Jurkat, Clone E6-1 (cell line): ENCODE data around the gene SNAP47.

ENCODE experiments used
- DNase-seq: peaks from one replicate; pipeline ENCODE4 v3.0.0-alpha.2; 2011; ENCODE audit warnings: low read depth, low spot score
- H3K4me3 ChIP-seq: 2 replicates; pipeline ENCODE4 v1.5.1; 2011; ENCODE audit warnings: mild to moderate bottlenecking, low read length, control low read depth, moderate library complexity

Gene SNAP47

DNA sequence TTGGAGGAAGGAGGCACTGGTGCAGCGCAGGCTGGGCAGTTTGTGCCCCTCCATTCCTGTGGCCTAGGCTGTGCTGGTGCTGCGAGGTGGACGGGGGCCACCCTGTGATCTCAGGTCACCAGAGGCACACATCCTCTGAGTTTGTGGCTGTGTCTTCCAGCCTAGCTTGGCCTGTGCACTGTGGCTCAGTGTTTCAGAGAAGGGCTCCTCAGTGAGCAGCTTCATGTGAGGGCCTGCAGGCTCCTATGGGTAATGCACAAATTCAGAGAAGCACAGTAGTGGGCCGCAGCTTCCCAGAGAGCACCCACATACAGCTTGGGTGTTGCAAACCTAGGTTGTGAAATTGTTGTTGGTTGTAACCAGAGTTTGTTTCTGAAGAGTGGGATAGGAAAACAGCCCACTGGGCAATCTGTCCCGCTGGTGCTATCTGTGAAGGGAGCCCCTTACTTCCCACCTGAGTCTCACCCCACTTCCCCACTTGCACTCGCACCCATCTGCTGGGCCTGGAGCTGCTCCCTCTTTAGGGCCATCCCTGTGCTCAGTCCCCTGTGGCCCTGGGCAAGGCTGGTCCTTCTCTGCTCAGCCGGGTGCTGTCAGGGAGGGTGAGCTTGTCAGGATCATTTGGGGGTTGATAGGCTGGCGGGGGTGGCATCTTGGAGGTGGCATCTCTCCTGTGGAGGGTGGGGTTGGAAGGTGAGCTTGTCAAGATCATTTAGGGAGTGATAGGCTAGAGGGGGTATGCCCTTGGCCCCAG, 30.2 kb downstream of the SNAP47 start:
- no peak overlapping the region for H3K4me3 ChIP-seq
- DNase-seq: no peak

DNA sequence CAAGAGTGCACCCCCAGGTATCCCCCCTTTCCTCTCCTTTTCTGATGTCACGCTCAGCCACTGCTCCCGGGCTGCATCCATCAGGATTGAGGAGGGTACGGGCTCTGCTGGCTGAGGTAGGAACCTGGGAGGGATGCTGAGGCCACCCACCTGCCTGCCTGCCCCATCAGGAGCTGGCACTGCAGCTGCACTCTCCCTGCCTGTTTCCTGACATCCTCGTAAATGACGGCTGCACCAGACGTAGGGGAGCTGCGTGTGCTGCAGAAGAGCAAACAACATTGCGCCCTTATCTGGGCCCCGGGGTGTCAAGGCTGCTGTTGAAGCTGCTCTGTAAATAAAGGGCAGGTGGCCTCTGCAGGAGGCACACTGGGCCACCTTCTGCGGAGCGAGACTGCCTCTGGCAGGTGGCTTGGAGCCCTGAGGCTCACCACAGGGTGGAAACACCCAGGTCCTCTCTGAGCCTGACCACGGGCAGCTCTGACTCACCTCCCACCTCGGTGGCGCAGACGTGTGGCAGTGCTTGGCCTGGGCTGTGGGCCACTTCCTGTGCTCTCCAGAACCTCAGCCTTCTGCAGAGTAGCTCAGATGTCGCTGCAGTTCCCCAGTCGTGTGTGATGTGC, 30.9 kb downstream of the SNAP47 start:
- DNase-seq: peak; percentile 67
- H3K4me3 ChIP-seq: no peak overlapping the region

DNA sequence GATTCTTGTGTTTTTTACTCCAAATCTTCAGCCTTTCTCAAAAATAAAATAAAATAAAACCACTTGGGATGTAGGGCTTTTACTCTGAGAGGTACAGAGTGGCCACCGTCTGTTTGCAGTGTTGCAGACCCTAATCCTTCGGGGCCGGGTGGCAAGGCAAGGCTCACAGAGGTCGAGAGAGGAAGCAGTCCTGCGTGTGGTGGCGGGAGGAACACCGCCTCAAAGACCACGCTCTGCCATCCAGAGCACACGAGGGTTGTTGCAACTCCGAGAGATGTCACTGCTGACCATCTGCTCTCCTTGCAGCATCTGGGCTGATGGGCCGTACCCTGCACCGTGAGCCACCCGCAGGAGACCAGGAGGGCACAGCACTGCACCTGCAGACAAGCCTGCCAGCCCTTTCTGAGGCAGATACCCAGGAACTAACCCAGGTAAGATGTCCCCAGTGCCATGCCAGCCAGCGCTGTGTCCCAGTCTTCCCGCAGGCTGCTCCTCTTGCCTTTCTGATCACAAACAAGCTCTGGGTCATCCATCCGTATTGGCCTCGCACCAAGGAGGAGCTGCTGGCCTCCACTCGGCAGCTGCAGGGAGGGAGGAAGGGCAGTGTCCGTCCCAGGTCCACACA, 31.5 kb downstream of the SNAP47 start:
- no peak for DNase-seq
- H3K4me3 ChIP-seq: no peak overlapping the region

DNA sequence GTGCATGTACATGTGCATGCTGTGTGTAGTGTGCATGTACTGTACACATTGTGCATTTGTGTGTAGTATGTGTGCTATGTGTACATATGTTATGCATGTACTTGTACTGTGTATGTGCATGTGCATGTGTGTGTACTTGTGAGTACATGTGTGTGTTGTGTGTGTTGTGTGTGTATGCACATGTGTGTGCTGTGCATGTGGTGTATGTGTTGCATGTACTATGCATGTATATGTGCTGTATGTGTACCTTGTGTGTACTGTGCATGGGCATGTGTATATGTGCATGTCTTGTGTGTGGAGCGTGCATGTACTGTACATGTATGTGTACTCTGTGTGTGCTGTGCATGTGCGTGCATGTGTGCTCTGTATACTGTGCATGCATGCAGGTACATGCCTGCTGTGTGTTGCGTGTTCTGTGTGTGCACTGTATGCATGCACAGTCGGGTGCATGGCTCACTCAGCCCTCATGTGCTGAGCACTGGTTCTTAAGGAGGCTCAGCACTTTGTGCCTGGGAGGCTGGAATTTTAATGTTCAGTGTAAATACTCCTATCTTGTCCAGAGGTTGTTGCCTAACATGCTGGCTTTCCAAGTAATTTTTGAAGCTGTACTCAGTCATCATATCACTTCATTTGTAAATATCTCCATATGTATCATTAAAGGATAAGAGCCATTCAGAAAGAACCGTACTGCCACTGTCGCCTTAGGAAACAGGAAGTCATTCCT, 32.3 kb downstream of the SNAP47 start:
- H3K4me3 ChIP-seq: no peak overlapping the region
- DNase-seq: no peak

DNA sequence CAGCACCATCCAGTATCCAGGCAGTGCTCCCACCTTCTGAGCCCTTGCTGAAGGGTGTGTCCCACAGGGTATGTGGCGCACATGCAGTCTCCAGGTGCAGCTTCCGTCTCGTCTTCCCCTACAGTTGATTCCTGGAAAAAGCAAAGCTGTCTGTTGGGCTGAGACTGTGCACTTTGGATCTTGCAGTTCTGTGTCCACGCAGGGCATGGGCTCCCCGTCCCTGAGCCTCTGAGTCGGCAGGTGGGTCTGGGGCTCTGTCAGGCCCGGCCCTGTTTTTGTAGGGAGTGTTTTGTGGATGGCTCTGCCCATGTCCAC, 32.8 kb downstream of the SNAP47 start:
- no peak for DNase-seq

DNA sequence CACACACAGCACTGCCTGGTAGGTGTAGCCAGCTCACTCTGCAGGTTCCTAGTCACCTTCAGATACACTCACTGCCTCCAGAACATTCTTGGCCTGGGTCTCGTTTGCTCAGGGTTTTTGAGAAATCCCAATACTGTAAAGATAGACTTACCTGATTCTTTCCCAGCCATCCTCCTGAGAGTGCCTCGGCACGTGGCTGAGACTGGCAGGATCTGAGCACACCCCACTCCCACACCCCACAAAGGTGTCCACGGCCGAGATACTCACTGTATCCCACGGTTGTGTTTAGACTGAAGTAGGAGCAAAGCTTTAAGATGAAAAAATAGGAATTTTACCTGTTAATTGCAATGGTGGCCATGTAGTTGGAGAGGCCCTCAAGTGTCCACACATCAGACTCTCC, 33.4 kb downstream of the SNAP47 start:
- DNase-seq: no peak
- H3K4me3 ChIP-seq: no peak overlapping the region

More for the DNA sequence above, 32.8 kb downstream of the SNAP47 start:
- no peak overlapping the region for H3K4me3 ChIP-seq

DNA sequence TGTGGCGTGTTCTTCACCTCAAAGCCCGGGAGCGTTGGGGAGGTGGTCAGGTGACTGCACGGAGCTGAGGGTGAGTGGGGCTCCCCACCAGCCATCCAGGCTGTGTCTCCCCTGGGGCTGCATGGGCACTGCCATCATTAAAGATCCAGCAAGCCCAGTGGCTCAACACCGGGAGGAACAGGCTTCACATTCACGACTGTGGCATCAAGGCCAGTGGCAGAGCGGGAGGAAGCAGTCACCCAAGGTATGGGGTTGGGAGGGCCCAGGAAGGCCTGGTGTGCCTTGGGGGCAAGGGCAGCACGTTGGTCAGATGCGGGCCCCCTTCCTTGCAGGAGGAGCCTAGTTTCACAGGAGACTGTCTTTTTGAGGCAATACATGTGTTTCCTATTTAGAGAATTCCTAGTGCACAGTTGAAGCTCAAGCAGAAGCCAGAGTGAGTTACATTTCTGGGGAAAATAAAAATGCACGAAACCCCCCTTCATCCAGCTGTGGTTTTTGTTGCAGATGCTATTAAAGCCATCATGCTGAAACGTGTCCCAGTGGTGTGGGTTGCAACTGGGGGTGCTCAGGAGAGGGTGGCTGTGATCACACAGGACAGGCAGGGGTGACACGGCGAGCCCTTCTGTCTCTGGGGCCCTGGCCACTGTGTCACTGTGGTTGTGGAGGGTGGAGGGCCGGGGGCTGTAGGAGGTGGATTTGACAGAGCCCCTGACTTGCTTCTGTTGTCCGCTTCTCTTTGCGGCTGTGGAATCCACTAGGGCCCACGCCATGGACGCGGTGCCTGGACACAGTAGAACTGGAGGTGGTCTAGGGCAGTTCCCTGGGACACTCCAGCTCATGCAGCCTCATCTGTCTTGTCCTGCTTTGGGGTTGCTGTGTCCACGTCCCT, 34.1 kb downstream of the SNAP47 start:
- no peak overlapping the region for H3K4me3 ChIP-seq
- DNase-seq: no peak

DNA sequence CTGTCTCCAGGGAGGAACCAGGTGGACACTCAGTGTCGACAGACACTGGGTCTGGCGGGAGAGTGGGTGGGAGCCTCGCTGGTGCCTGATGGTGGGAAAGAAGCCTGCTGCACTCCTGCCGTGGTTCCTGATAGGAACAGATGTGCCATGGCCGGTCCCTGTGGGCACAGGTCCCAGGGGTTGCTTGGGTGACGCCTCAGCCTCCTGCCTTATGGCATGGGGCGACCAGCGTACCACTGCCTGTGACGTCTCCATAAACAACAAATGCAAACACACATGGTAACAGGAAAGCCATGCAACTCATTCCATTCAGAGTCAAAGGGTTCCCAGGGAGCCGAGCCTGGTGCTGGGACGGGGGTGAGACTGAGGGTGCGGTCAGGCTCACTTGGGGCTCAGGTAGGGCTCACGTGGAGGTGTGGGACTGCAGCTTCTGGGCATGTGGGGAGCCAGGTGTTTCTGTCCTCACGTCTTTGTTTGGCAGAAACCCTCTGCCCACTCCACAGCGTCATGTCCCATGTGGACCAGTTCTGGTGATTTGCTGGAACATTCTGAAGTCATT, 34.8 kb downstream of the SNAP47 start:
- no peak overlapping the region for H3K4me3 ChIP-seq
- DNase-seq: no peak

DNA sequence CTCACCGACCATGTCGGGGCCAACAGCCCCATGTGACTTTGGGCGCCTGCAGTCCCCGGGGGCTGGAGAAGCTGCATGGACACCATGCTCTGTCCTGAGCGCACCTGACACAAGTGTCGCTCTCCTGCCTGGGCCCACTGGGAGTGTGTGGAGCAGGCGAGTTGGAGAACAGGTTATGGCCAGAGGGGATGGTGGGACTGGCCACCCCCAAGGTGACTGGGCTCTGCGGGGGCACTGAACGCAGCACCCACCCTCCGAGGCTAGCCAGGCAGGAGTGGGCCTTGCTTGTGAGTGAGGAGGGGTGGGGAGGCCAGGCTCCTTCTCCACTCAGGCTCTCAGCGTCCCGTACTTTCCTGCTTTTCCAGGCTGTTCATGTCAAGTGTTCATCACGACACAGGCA, 35.6 kb downstream of the SNAP47 start:
- no peak overlapping the region for H3K4me3 ChIP-seq
- DNase-seq: no peak

DNA sequence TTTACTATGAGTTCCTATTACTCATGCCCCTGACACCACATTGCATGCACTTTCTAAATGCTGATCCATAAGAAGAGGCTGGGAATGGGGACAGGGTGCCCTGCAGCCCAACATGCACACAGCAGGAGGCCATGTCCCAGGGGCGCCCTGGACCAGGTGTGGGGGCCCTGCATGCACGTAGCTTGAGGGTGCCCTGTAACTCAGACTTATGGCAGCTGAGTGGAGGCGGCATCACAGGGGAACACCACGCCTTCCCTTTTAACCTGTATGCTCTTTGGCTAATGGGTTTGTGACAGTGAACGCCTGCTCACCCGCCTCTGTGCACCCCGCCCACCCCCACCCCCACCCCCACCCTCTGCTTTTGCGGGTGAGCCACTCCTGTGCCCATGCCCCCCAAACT, 36.1 kb downstream of the SNAP47 start:
- DNase-seq: no peak
- no peak overlapping the region for H3K4me3 ChIP-seq

DNA sequence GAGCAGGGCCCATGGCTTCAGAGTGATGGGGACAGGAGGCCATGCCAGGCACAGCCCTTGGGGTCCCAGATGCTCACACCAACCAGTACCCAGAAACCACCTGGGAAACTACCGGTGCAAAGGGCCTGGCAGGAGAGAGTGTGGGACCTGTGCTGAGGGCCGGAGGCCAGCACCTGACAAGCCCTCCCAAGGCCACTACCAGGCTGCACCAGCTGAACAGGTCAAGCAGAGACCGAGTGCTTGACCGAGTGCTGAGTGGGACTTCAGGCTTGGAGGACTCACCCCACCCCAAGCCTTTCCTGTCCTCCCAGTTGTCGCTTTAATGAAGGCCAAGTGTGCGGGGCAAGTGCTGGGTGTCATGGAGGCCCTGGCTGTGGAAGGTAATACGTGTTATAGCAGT, 36.5 kb downstream of the SNAP47 start:
- no peak for DNase-seq
- no peak overlapping the region for H3K4me3 ChIP-seq

DNA sequence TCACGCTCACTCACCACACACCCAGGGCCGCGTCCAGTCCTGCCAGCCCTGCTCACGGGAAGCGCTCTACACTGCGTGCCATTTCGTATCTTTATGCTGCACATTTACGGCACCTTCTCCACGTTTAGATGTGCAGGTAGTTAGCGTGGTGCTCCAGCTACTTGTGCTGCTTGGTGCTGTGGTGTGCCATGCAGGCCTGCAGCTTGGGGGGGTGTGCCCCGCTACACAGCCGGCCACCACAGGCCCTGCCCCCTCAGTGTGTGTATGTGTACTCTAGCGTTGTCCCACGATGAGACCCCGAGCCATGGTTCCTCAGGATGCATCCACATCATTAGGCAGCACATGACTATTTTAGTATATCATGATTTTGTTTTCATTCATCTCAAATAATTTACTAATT, 38.3 kb downstream of the SNAP47 start:
- no peak overlapping the region for H3K4me3 ChIP-seq
- peak; percentile 8 for DNase-seq

DNA sequence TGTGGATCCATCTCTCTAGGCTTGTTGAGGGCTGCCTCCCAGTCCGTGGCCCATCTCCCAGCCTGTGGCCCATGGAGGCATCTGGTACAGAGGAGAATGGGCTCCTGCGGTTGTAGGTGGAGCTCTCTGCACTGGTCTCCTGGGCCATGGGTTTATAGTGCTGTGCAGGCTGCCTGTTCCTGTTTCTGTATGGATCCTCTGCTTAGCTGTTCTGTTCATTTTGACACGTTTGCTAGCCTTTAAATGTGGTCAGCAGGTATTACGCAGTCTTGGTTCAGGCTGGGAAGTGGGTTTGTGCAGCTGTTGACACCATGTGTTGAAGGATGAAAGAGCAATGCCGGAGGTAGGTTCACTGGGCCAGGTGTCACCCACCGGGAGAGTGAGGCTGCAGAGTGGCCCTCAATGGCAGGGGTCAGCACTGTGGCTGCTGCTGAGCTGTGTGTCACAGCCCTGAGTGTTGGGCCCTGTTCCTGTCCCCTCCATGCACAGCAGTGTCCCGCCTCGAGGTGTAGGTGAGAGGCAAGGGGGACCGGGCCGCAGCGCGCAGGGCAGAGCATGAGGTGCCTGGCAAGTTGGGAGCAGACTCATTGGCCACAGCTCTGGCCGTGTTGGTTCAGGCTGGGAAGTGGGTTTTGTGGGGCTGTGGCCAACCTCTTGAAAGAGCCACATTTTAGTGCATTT, 39.0 kb downstream of the SNAP47 start:
- no peak overlapping the region for H3K4me3 ChIP-seq
- DNase-seq: peak; percentile 93

DNA sequence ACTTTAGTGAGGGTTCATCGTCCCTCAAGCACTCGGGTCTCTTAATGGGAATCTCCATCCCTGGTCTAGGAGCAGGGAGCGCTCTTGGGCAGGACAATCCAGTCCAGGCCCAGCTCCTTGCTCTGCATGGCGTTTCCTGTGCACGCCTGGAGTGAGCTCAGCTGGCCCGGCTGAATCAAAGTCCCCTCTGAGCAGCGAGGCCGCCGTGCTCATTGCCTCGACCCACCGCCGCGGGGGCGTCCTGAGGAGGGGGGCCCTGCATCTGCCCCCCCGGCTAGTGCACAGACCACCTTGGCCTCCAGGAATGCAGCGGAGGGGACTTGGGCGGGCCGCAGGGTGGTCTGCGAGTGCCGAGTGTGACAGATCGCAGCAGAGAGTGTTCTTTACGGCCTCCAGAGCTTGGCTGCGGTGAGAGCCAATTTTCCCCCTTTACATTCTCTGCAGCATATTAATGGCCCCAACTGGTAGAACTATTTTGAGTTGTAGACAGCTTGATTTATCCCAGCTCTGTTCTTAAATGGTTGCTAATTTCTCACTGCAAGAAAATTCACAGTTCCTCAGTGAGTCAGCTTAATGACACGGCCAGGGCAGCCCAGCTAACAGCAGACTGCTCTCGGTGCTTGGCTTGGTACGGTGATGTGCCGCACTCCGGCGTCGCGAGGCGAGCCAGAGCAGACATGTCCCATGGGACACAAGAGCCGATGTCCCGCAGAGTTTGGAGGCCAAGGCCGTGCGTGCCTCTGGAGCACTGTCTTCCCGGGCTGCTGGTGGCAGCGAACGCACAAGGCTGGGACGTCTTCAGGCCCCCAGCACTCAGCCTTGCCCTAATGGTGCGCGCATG, 39.8 kb downstream of the SNAP47 start:
- H3K4me3 ChIP-seq: no peak overlapping the region
- no peak for DNase-seq

DNA sequence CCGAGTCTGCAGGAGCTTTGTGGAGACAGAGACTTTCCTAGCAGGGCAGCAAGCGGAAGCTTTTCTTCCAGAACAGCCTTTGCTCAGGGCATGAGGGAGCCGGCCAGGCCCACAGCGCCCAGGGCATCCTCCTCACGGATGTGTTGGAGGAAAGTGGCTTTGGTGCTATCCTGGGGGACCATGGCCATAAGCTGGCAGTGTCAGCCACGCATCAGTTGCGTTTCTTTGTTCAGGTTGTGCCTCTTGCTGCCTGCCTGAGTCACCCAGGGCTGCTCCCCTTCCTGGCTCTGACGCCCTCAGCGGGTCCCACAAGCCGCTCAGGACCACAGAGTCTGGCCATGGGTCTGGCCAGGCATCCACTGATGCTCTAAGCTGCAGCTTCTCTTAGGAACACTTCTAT, 40.6 kb downstream of the SNAP47 start:
- DNase-seq: no peak
- no peak overlapping the region for H3K4me3 ChIP-seq

DNA sequence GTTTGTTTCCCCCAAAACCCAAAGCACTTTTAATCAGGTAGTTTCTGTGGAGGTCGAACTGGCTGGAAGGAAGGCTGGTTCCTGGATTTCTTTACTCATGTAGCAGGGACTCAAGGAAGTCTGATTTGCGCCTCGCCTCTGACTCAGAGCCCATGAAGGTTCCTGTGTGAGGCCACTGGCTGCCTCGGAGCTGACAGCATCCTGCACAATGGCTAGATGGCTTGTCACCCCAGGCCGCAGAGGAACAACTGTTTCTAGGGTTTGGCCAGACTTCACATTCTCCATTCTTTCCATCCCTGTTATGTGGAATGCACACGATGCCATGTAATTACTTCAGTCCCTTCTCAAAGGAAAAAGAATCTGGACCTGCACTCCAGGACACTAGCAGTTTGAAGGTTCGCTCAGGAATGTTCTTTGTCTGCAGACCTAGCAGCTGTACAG, 41.1 kb downstream of the SNAP47 start:
- H3K4me3 ChIP-seq: no peak overlapping the region
- DNase-seq: no peak

DNA sequence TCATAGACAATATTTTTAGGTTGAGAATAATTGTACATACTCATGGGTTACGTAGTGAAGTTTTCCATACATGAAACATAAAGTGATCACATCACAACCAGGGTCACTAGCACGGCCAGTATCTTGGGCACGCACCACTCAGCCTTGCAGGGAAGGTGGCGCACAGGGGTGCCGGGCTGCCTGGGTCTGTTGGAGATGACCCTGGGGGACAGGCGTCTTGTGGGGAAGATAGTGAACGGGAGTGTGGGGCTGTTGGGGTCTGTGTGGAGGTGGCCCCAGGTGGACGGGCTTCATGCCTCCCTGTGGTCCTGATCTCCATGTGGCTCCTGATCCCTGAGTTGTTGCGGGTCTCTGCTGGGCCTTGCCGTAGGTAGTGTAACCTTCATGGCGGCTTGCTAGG, 41.9 kb downstream of the SNAP47 start:
- no peak for DNase-seq
- H3K4me3 ChIP-seq: no peak overlapping the region

DNA sequence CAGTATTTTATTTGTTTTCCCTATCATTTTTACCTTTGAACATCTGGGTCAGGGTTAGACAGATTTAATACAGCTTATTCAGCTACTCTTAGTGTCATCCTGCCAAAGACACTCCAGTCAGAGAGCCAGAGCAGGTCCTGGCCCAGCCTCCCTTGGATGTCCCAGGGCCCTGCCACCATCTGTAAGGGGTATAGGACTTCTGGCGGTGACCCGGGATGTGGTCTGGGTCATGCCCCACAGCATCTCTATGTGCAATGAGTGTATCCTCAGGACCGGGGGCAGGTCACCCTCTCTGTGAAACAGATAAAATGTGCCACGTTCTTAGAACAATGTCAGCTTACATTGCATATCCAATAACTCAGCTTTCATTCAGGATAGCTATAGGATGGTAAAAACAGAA, 42.4 kb downstream of the SNAP47 start:
- no peak for DNase-seq
- no peak overlapping the region for H3K4me3 ChIP-seq
